Measurements from ENCODE around the gene MRPL21.
"Not testable (repeated sequence)": the region's sequence is repeated elsewhere in the genome, so short reads cannot be mapped to it uniquely, and the experiment has no call there.

MRPL21 gene

DNA sequence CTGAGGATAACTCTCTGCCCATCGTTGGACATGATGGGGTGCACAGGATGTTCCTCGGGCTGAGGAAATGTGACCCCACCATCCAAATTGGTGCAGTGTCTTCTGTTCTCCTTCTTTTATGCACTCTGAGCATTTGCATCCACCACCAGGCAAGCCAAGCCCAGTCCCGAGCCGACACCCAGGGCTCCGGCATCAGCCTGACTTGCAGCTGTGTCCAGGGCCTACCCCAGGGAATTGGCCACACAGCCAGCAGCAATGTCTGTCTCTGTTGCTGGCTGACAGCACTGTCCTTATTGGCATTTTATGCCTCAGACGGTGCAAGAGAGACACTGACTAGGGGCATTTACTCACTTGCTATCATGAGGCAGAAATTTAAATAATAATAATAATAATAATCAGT, 36.6 kb downstream of the MRPL21 start:
- no peaks in the 10 kb centered on the region for H3K36me3 ChIP-seq
- no peak overlapping the region for H3K27ac ChIP-seq
- no peak overlapping the region for H3K4me3 ChIP-seq (ENCODE audit: low read depth, low read length)
- TF ChIP-seq, protein P1, sequence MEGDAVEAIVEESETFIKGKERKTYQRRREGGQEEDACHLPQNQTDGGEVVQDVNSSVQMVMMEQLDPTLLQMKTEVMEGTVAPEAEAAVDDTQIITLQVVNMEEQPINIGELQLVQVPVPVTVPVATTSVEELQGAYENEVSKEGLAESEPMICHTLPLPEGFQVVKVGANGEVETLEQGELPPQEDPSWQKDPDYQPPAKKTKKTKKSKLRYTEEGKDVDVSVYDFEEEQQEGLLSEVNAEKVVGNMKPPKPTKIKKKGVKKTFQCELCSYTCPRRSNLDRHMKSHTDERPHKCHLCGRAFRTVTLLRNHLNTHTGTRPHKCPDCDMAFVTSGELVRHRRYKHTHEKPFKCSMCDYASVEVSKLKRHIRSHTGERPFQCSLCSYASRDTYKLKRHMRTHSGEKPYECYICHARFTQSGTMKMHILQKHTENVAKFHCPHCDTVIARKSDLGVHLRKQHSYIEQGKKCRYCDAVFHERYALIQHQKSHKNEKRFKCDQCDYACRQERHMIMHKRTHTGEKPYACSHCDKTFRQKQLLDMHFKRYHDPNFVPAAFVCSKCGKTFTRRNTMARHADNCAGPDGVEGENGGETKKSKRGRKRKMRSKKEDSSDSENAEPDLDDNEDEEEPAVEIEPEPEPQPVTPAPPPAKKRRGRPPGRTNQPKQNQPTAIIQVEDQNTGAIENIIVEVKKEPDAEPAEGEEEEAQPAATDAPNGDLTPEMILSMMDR (IDR thresholded peaks at IDR 0.05; ENCODE audit: low read depth, low read length) = no peak
- H3K27me3 ChIP-seq (ENCODE audit: insufficient read depth, low read depth, severe bottlenecking) = no peaks in the 10 kb centered on the region
- no peaks in the 10 kb centered on the region for H3K9me3 ChIP-seq (ENCODE audit: severe bottlenecking)
- no peak for DNase-seq

DNA sequence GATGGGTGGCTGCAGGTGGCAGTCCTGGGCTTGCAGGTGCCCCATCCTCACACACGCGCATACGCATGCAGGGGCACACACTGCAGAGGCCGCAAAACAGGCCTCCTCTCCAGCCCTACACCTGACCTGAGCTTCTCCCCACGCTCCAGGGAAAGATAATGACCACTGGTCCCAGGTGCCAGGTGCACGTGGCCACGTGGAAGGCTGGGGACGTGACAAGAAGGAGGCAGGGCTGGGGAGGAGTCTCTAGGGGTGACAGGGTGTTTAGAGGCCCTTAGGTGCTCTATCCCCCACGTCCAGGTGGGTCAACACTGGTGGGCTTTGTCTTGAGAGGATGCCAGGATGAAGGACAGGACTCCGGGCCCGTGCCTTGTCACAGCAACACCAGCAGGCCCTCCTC, 38.4 kb downstream of the MRPL21 start:
- H3K9me3 ChIP-seq (ENCODE audit: severe bottlenecking) = no peaks in the 10 kb centered on the region
- no peak overlapping the region for H3K27ac ChIP-seq
- H3K4me3 ChIP-seq (ENCODE audit: low read depth, low read length) = no peak overlapping the region
- no peak for DNase-seq
- no peaks in the 10 kb centered on the region for H3K27me3 ChIP-seq (ENCODE audit: insufficient read depth, low read depth, severe bottlenecking)
- TF ChIP-seq, protein P1 (IDR thresholded peaks at IDR 0.05; ENCODE audit: low read depth, low read length) = no peak
- no peaks in the 10 kb centered on the region for H3K36me3 ChIP-seq

DNA sequence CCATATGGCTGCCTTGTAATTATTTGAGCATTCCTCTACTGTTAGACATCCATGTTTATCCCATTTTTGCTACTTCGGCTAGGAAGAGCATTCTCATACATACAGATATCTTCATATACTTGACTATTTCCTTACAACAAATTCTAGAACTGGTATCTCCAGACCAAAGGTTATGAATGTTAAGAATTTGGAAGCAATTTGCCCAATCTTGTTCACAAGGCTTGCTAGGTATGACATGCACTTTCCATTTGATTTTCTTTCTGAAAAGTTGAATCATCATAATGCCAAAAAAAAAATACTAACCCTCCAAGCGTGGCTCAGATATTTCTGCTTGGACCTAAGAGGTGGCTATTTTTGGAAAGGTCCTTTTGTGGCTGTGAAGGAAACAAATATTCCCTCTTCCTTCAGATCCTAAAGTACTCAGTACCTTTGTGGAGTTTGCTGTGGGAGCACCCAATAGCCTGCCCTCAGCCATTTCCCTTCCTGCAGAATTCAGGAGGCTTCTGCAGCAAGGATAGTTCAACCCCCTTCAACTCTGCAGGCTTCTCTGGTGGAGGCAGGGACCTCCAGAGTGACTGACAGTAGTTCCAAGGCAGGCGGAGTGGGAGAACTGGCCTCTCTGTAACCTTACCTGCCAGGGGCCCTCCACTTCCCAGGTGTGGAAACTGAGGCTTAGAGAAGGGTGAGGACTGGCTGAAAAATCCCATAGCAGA, 39.9 kb downstream of the MRPL21 start:
- H3K9me3 ChIP-seq (ENCODE audit: severe bottlenecking) = no peaks in the 10 kb centered on the region
- no peaks in the 10 kb centered on the region for H3K36me3 ChIP-seq
- no peaks in the 10 kb centered on the region for H3K27me3 ChIP-seq (ENCODE audit: insufficient read depth, low read depth, severe bottlenecking)
- DNase-seq = no peak
- H3K4me3 ChIP-seq (ENCODE audit: low read depth, low read length) = no peak overlapping the region
- TF ChIP-seq, protein P1 (IDR thresholded peaks at IDR 0.05; ENCODE audit: low read depth, low read length) = no peak
- no peak overlapping the region for H3K27ac ChIP-seq

DNA sequence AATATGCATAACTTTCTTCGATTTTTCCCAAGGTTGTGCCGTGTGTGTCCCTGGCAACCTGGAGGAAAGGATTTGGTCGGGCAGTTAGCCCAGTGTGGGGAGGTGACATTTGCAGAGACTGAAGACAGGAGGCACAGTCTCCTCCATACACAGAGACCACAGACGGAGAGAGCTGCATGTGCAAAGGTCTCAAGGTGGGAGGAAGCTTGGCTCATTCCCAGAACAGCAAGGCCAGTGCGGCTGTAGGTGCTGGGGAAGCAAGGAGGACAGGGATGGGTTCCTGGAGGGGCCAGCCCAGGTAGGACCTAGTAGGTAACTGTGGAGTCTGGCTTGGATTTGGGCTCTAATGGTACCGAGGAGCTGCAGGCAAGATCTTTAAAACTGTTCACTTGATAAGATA, 41.2 kb downstream of the MRPL21 start:
- Histone ChIP-seq H3K27me3 (ENCODE audit: insufficient read depth, low read depth, severe bottlenecking) (no peaks in the 10 kb centered on the region), H3K4me3 (ENCODE audit: low read depth, low read length) (no peak overlapping the region), H3K9me3 (ENCODE audit: severe bottlenecking) (no peaks in the 10 kb centered on the region), H3K27ac (no peak overlapping the region), H3K36me3 (no peaks in the 10 kb centered on the region)
- TF ChIP-seq, protein P1 (IDR thresholded peaks at IDR 0.05; ENCODE audit: low read depth, low read length) = no peak
- DNase-seq = no peak

DNA sequence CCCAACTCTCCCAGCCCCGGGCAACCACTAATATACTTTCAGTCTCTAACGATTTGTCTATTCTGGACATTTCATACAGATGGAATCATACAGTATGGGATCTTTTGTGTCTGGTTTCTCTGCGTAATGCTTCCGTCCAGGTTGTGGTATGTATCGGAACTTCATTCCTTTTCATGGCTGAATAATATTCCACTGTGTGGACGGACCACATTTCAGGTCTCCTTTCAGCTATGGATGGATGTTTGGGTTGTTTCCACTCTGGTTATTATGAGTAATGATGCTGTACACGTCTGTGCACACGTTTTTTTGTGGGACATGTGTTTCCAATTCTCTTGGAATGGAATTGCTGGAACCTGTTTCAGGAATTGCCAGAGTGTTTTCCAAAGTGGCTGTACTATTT, 44.5 kb downstream of the MRPL21 start:
- Histone ChIP-seq H3K27ac (no peak overlapping the region), H3K27me3 (ENCODE audit: insufficient read depth, low read depth, severe bottlenecking) (no peaks in the 10 kb centered on the region), H3K4me3 (ENCODE audit: low read depth, low read length) (no peak overlapping the region), H3K36me3 (no peaks in the 10 kb centered on the region), H3K9me3 (ENCODE audit: severe bottlenecking) (no peaks in the 10 kb centered on the region)
- TF ChIP-seq, protein P1 (IDR thresholded peaks at IDR 0.05; ENCODE audit: low read depth, low read length) = no peak
- DNase-seq = no peak

DNA sequence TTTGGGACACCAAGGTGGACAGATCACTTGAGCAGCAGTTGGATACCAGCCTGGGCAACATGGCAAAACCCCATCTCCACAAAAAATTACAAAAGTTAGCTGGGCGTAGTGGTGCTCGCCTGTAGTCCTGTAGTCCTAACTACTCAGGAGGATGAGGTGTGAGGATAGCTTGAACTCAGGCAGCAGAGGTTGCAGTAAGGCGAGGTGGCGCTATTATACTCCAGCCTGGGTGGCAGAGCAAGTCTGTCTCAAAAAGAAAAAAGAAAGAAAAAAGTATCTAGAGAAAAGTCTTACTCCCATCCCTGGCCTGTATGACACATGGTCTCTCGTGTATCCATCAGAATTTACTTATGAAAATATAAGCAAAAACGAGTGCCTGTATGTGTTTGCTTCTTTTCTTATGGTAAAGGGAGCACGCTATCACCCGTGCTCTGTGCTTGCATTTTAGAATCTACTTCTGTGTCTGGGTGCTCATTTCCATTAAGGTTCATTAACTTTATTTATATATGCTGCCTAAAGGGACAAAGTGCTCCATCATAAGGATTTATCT, 46.5 kb downstream of the MRPL21 start:
- no peak for DNase-seq
- H3K27me3 ChIP-seq (ENCODE audit: insufficient read depth, low read depth, severe bottlenecking) = no peaks in the 10 kb centered on the region
- TF ChIP-seq, protein P1 (IDR thresholded peaks at IDR 0.05; ENCODE audit: low read depth, low read length) = no peak
- no peaks in the 10 kb centered on the region for H3K9me3 ChIP-seq (ENCODE audit: severe bottlenecking)
- H3K27ac ChIP-seq = no peak overlapping the region
- no peak overlapping the region for H3K4me3 ChIP-seq (ENCODE audit: low read depth, low read length)
- H3K36me3 ChIP-seq = no peaks in the 10 kb centered on the region

DNA sequence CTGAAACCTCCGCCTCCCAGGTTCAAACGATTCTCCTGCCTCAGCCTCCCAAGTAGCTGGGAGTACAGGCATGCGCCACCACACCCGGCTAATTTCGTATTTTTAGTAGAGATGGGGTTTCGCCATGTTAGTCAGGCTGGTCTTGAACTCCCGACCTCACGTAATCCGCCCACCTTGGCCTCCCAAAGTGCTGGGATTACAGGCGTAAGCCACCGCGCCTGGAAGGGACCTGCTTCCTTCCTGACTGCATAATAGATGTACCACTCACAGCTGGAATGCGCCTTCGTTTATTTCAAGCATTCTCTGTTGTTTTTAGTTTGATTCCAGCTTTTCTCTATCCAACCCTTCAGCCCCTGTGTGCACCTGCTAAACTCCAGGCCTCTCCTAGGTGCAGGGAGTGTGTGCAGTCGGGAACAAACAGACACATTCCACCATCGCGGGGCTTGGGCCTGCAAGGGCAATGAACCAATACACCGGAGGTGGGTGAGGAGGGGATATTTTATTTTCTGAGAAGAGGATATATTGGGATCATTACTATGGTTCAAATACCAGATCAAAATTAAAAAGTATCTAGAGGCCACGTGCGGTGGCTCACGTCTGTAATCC, 47.1 kb downstream of the MRPL21 start:
- not testable (repeated sequence) for H3K27me3 ChIP-seq (ENCODE audit: insufficient read depth, low read depth, severe bottlenecking); H3K27ac ChIP-seq; DNase-seq; H3K36me3 ChIP-seq; H3K4me3 ChIP-seq (ENCODE audit: low read depth, low read length); H3K9me3 ChIP-seq (ENCODE audit: severe bottlenecking)
